ENCODE measurements around the gene ITIH4. TPM values are rescaled to one million over a fixed set of nuclear protein-coding genes. Genes with fewer than 3 reads are reported as not detected.

Gene ITIH4
- polyA plus RNA-seq, 3 donors, result 0.59 to 47.7 TPM; not detected in 1

GRCh38 chr3:52793702-52794611, 36.5 kb downstream of the ITIH4 start:
- TF ChIP-seq CTCF (IDR thresholded peaks at IDR 0.05), result no peak
- Mint-ChIP-seq H3K36me3 (no peaks in the 10 kb centered on the region), H3K9me3 (no peaks in the 10 kb centered on the region), H3K4me3 (no peak overlapping the region), H3K27me3 (ENCODE audit: low read depth in 3 of 3) (peaks cover 4 to 7% (median 5%) of the 10 kb centered on the region in 3 donors), H3K27ac (peak overlapping the region in 2 of 7 donors; percentile 9 to 73), H3K4me1 (peaks cover 11% of the 10 kb centered on the region)
- DNase-seq, result no peak
- no peaks in the 10 kb centered on the region for H3K9me3 ChIP-seq (replicated peaks in 1 of 2; ENCODE audit: control insufficient read depth in 1 of 2, insufficient read depth in 1 of 2, low read length in 2 of 2)
- no peak overlapping the region for H3K27ac ChIP-seq (ENCODE audit: low read depth in 1 of 2, low read length in 2 of 2)
- peak overlapping the region; percentile 37 for H2AFZ ChIP-seq (ENCODE audit: insufficient read depth, low read depth, low read length, poor library complexity, severe bottlenecking)
- no peak overlapping the region for H3K9ac ChIP-seq (ENCODE audit: insufficient read depth, low read length, poor library complexity, severe bottlenecking)
- 81% methylated on average over 8 of the region's 9 CpGs for WGBS (ENCODE audit: insufficient coverage)
- no peaks in the 10 kb centered on the region for H3K27me3 ChIP-seq (ENCODE audit: control insufficient read depth in 2 of 2, insufficient read depth in 2 of 2, low read length in 2 of 2)
- H3K4me3 ChIP-seq (replicated peaks in 1 of 3; ENCODE audit: low read depth in 2 of 3, low read length in 3 of 3), result no peak overlapping the region
- intact Hi-C loops (cut with micrococcal nuclease), result no loop called here
- no peaks in the 10 kb centered on the region for H3K36me3 ChIP-seq (replicated peaks in 1 of 2; ENCODE audit: control insufficient read depth in 1 of 2, insufficient read depth in 2 of 2, low read length in 2 of 2)
- no peak overlapping the region for H3K4me2 ChIP-seq (replicated peaks; ENCODE audit: extremely low read depth, low read length, poor library complexity, severe bottlenecking)
- no peaks in the 10 kb centered on the region for H4K20me1 ChIP-seq (ENCODE audit: insufficient read depth, low read length)
- H3K79me2 ChIP-seq (ENCODE audit: insufficient read depth, low read length), result no peaks in the 10 kb centered on the region
- H3K4me1 ChIP-seq (ENCODE audit: control insufficient read depth in 1 of 2, insufficient read depth in 2 of 2, low read length in 2 of 2), result peaks cover 10 to 13% of the 10 kb centered on the region in 2 donors

- no peaks in the 10 kb centered on the region for H4K20me1 ChIP-seq (ENCODE audit: insufficient read depth, low read length)
- no peak for TF ChIP-seq CTCF (IDR thresholded peaks at IDR 0.05)
- no peaks in the 10 kb centered on the region for H3K27me3 ChIP-seq (ENCODE audit: control insufficient read depth in 2 of 2, insufficient read depth in 2 of 2, low read length in 2 of 2)
- H3K36me3 Mint-ChIP-seq, result no peaks in the 10 kb centered on the region
- peaks cover 4 to 7% (median 7%) of the 10 kb centered on the region in 3 donors for H3K27me3 Mint-ChIP-seq (ENCODE audit: low read depth in 3 of 3)
- no peaks in the 10 kb centered on the region for H3K9me3 ChIP-seq (replicated peaks in 1 of 2; ENCODE audit: control insufficient read depth in 1 of 2, insufficient read depth in 1 of 2, low read length in 2 of 2)
- H3K36me3 ChIP-seq (replicated peaks in 1 of 2; ENCODE audit: control insufficient read depth in 1 of 2, insufficient read depth in 2 of 2, low read length in 2 of 2), result no peaks in the 10 kb centered on the region
- peaks cover 10 to 13% of the 10 kb centered on the region in 2 donors for H3K4me1 ChIP-seq (ENCODE audit: control insufficient read depth in 1 of 2, insufficient read depth in 2 of 2, low read length in 2 of 2)
- peak overlapping the region; percentile 37 for H2AFZ ChIP-seq (ENCODE audit: insufficient read depth, low read depth, low read length, poor library complexity, severe bottlenecking)
- H3K4me1 Mint-ChIP-seq, result peaks cover 11% of the 10 kb centered on the region
- H3K27ac ChIP-seq (ENCODE audit: low read depth in 1 of 2, low read length in 2 of 2), result no peak overlapping the region
- peak; percentile 19 to 30 (median 22) for DNase-seq
- no peak overlapping the region for H3K4me3 ChIP-seq (replicated peaks in 1 of 3; ENCODE audit: low read depth in 2 of 3, low read length in 3 of 3)
- no peaks in the 10 kb centered on the region for H3K9me3 Mint-ChIP-seq
- H3K9ac ChIP-seq (ENCODE audit: insufficient read depth, low read length, poor library complexity, severe bottlenecking), result no peak overlapping the region
- no peak overlapping the region for H3K4me3 Mint-ChIP-seq
- 81% methylated on average over 14 of the region's 18 CpGs for WGBS (ENCODE audit: insufficient coverage)
- no peaks in the 10 kb centered on the region for H3K79me2 ChIP-seq (ENCODE audit: insufficient read depth, low read length)
- no peak overlapping the region for H3K4me2 ChIP-seq (replicated peaks; ENCODE audit: extremely low read depth, low read length, poor library complexity, severe bottlenecking)
- intact Hi-C loops (cut with micrococcal nuclease), result no loop called here
- H3K27ac Mint-ChIP-seq, result peak overlapping the region in 2 of 7 donors; percentile 9 to 73
Observed at GRCh38 chr3:52792961-52793695, 37.3 kb downstream of the ITIH4 start.
